Nephron progenitor cell (in vitro differentiated cells): ENCODE data around the gene SPAG17.

Source experiments
- DNase-seq: peaks from one replicate; pipeline ENCODE4 v3.0.0; 2021
- H3K27ac Mint-ChIP-seq: 2 replicates; pipeline ENCODE4 v1.8.0; 2021; ENCODE audit warnings: mild to moderate bottlenecking, moderate library complexity, mixed read lengths
- H3K27me3 Mint-ChIP-seq: 2 replicates; pipeline ENCODE4 v1.8.0; 2021; ENCODE audit warnings: mild to moderate bottlenecking, low read depth, mixed read lengths; ENCODE audit not compliant: poor library complexity
- H3K36me3 Mint-ChIP-seq: 2 replicates; pipeline ENCODE4 v1.8.0; 2021; ENCODE audit warnings: low read depth, mixed read lengths
- H3K4me1 Mint-ChIP-seq: 2 replicates; pipeline ENCODE4 v1.8.0; 2021; ENCODE audit warnings: mixed read lengths
- H3K4me3 Mint-ChIP-seq: 2 replicates; pipeline ENCODE4 v1.8.0; 2021; ENCODE audit warnings: mild to moderate bottlenecking, moderate library complexity, mixed read lengths
- H3K9me3 Mint-ChIP-seq: 2 replicates; pipeline ENCODE4 v1.8.0; 2021; ENCODE audit warnings: mild to moderate bottlenecking, moderate library complexity, mixed read lengths
- TF ChIP-seq, protein P1 (sequence below): fragments of 200-600 bp; sonication (generic); IDR thresholded peaks from 2 replicates; pipeline ENCODE4 v1.5.0; 2021; ENCODE audit warnings: antibody characterized with exemption

The SPAG17 gene

DNA sequence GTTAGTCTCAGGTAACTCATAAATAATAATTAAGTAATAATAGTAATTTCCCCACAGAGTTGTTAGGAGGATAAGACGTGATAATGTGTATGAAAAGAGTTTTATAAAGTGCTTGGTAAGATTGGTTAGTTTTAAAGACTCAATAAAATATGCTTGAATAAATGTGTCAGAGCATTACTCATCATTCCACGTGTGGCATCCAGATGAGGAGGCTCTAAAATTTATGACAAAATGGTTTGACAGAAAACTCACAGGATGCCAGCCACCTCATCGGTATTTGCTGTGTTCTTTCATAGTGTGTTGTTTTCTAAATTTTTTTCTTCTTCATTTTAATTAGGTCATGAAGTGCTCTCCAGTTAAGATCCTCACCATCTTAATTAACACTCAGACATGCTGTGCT, 19.1 kb upstream of the SPAG17 start:
- Mint-ChIP-seq H3K4me3 (no peak overlapping the region), H3K36me3 (no peaks in the 10 kb centered on the region), H3K4me1 (no peaks in the 10 kb centered on the region), H3K9me3 (peaks cover 16% of the 10 kb centered on the region), H3K27ac (no peak overlapping the region), H3K27me3 (peaks cover 3% of the 10 kb centered on the region)
- DNase-seq, result no peak
- TF ChIP-seq, protein P1, sequence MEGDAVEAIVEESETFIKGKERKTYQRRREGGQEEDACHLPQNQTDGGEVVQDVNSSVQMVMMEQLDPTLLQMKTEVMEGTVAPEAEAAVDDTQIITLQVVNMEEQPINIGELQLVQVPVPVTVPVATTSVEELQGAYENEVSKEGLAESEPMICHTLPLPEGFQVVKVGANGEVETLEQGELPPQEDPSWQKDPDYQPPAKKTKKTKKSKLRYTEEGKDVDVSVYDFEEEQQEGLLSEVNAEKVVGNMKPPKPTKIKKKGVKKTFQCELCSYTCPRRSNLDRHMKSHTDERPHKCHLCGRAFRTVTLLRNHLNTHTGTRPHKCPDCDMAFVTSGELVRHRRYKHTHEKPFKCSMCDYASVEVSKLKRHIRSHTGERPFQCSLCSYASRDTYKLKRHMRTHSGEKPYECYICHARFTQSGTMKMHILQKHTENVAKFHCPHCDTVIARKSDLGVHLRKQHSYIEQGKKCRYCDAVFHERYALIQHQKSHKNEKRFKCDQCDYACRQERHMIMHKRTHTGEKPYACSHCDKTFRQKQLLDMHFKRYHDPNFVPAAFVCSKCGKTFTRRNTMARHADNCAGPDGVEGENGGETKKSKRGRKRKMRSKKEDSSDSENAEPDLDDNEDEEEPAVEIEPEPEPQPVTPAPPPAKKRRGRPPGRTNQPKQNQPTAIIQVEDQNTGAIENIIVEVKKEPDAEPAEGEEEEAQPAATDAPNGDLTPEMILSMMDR, result no peak

DNA sequence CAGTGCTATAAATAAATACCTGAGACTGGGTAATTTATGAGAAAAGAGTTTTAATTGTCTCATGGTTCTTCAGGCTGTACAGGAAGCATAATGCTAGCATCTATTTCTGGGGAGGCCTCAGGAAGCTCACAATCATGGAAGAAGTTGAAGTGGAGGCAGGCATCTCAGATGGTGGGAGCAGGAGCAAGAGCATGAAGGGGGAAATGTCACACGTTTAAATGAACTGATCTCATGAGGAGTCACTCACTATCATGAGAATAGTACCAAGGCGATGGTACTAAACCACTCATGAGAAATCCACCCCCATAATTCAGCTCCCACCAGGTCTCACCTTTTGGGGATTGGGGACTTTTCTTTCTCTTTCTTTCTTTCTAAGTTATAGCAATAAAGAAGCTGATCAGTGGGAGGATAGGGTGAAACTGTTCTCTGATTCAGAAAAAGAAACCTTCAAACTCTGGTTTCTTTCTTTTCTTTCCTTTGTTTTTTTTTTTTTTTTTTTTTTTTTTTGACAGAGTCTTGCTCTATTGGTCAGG, 17.1 kb upstream of the SPAG17 start:
- H3K9me3 Mint-ChIP-seq, result peaks cover 16% of the 10 kb centered on the region
- no peak overlapping the region for H3K27ac Mint-ChIP-seq
- H3K27me3 Mint-ChIP-seq, result peaks cover 3% of the 10 kb centered on the region
- no peak overlapping the region for H3K4me3 Mint-ChIP-seq
- no peak for DNase-seq
- TF ChIP-seq, protein P1, result no peak
- no peaks in the 10 kb centered on the region for H3K36me3 Mint-ChIP-seq
- no peaks in the 10 kb centered on the region for H3K4me1 Mint-ChIP-seq

DNA sequence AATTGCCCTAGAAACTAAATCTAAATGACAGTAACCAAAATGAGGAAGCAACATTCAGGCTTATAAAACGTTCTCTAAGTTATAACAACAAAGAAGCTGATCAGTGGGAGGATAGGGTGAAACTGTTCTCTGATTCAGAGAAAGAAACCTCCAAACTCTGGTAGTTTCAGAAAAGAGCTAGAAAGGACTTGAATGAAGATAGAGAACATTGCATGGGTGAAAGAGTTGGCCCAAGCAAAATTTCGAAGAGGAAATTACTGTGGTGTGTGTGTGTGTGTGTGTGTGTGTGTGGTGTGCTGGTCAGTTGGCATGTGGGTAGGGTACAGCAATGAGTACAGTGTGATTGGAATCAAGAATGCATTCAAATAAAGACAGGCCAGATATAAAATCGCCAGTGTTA, 16.5 kb upstream of the SPAG17 start:
- Mint-ChIP-seq H3K4me3 (no peak overlapping the region), H3K36me3 (no peaks in the 10 kb centered on the region), H3K4me1 (no peaks in the 10 kb centered on the region), H3K27me3 (peaks cover 3% of the 10 kb centered on the region), H3K9me3 (peaks cover 16% of the 10 kb centered on the region), H3K27ac (no peak overlapping the region)
- TF ChIP-seq, protein P1, result no peak
- no peak for DNase-seq

DNA sequence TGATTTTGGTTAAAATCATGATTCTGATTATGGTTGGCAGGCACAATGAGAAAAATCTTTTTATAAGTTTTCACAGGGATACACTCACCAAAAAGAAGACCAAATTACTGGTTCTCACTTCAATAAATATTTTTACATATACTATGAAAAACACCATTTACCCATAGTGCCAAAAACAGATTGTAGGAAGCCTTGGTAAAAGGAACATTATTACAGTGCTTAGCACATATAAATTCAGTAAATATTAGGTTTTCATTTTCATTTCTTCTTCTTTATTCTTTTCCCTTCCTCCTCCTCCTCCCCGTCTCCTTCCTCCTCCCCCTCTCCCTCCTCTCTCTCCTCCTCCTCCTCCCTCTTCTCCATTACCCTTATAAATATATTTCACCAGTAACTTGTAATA, 15.8 kb upstream of the SPAG17 start:
- TF ChIP-seq, protein P1, result no peak
- Mint-ChIP-seq H3K36me3 (no peaks in the 10 kb centered on the region), H3K9me3 (peaks cover 16% of the 10 kb centered on the region), H3K4me3 (no peak overlapping the region), H3K27me3 (peaks cover 3% of the 10 kb centered on the region), H3K4me1 (no peaks in the 10 kb centered on the region), H3K27ac (no peak overlapping the region)
- DNase-seq, result no peak

DNA sequence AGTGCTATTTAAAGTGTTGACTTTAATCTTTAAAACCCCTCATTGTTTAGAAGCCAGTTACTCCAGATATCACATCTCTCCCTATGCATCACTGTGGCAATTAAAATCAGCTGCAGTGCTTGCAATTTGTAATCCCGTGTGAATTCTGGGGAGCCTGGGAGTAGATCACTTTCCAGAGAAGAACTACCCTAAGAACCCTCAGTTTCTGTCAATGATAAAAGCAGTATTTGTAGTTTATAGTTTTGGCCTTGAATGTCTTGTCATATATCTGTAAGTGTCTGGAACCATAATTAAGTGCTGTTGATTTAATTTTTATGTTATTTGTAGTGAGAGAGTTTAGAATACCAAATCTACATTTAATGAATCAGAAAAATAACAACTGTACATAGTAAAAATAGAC, 5.5 kb upstream of the SPAG17 start:
- TF ChIP-seq, protein P1, result no peak
- no peak overlapping the region for H3K27ac Mint-ChIP-seq
- no peaks in the 10 kb centered on the region for H3K27me3 Mint-ChIP-seq
- H3K4me1 Mint-ChIP-seq, result peaks cover 7% of the 10 kb centered on the region
- H3K9me3 Mint-ChIP-seq, result peaks cover 21% of the 10 kb centered on the region
- no peak for DNase-seq
- no peak overlapping the region for H3K4me3 Mint-ChIP-seq
- peaks cover 14% of the 10 kb centered on the region for H3K36me3 Mint-ChIP-seq

DNA sequence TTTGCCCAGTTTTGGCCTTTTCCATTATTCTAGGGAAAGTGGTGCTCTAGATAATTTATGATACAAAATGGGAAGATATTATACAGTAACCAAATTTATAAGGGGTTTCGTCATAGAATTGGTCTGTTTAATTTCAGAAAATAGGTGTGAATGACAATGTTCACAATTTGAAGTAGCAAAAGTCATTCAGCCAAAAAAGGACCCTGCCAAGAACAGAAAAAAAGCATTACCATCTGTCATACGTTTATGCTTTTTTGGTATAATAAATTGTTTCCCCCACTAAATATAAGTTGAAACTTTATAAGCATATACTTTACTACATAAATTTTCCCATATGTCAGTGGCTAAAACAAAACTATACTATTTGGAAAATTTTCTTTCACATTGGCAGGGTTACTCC, 4.5 kb upstream of the SPAG17 start:
- Mint-ChIP-seq H3K4me1 (peaks cover 17% of the 10 kb centered on the region), H3K4me3 (no peak overlapping the region), H3K9me3 (peaks cover 21% of the 10 kb centered on the region), H3K27ac (no peak overlapping the region), H3K27me3 (no peaks in the 10 kb centered on the region), H3K36me3 (peaks cover 14% of the 10 kb centered on the region)
- TF ChIP-seq, protein P1, result no peak
- no peak for DNase-seq
